ENCODE data around the gene UNC80.

DNA sequence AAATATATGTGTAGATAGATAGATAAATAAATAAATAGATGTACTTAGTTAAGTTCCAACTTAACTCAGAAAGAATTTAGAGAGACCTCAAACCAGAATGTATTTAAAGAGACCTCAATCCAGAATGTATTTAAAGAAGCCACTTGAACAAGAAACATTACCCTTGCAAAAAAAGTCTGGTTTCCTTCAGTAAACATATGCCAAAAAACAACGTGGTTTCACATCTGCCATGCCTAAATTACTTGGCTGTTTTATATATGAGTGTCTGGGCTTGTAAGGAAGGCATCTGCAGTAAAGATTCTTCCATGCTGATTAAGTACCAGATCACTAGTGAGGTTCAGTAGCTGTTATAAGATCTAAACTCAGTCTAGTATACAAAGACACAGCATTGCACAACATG, 201.7 kb downstream of the UNC80 start:
- TF ChIP-seq, protein P1, sequence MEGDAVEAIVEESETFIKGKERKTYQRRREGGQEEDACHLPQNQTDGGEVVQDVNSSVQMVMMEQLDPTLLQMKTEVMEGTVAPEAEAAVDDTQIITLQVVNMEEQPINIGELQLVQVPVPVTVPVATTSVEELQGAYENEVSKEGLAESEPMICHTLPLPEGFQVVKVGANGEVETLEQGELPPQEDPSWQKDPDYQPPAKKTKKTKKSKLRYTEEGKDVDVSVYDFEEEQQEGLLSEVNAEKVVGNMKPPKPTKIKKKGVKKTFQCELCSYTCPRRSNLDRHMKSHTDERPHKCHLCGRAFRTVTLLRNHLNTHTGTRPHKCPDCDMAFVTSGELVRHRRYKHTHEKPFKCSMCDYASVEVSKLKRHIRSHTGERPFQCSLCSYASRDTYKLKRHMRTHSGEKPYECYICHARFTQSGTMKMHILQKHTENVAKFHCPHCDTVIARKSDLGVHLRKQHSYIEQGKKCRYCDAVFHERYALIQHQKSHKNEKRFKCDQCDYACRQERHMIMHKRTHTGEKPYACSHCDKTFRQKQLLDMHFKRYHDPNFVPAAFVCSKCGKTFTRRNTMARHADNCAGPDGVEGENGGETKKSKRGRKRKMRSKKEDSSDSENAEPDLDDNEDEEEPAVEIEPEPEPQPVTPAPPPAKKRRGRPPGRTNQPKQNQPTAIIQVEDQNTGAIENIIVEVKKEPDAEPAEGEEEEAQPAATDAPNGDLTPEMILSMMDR (IDR thresholded peaks at IDR 0.05) = no peak
- TF ChIP-seq POLR2A (IDR thresholded peaks at IDR 0.05) = no peak

Measured in gastroesophageal sphincter (tissue), 3 donors.